ENCODE data around the gene SEMA3F. TPM values are rescaled to one million over a fixed set of nuclear protein-coding genes. Genes with fewer than 3 reads are reported as not detected.

SEMA3F gene
- total RNA-seq, 1 donor, result 3.5 TPM

DNA sequence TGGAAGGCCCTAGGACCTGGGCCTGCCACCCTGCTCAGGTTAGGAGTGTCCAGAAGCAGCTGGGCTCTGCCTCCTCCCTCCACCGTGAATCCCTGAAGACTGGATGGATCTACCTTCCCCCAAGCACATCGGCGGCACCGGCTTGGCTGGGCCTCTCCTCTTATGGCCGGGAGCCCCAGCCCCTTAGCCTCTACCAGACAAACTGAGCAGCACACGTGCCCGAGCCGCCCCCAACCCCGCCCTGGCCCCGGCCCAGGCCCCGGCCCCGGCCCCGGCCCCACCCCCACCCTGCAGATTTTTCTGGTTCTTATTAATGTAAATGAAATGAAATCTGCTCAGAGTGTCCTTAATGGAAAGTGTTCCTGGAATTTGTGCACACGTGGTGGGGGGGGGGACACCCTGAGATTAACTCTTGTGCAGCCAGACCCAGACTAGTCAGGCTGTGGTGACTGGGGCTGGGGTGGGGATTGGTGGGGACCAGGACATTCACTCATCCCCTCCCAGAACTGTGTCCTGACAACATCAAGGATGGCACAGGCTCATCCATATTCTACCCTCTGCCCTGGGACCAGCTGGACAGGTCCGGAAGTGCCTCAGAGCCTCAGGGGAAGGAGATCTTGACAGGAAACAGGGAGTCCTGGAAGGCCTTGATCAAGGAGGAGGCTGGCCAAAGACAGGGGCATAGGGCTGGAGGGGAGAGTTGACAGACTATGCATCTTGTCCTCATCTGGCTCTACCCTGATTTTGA is 30.9 kb upstream of the SEMA3F start:
- no peak for DNase-seq (ENCODE audit: low read depth)

GRCh38 chr3:50124800-50125178 is 30.3 kb upstream of the SEMA3F start:
- DNase-seq (ENCODE audit: low read depth), result no peak
- TF ChIP-seq, protein P1, sequence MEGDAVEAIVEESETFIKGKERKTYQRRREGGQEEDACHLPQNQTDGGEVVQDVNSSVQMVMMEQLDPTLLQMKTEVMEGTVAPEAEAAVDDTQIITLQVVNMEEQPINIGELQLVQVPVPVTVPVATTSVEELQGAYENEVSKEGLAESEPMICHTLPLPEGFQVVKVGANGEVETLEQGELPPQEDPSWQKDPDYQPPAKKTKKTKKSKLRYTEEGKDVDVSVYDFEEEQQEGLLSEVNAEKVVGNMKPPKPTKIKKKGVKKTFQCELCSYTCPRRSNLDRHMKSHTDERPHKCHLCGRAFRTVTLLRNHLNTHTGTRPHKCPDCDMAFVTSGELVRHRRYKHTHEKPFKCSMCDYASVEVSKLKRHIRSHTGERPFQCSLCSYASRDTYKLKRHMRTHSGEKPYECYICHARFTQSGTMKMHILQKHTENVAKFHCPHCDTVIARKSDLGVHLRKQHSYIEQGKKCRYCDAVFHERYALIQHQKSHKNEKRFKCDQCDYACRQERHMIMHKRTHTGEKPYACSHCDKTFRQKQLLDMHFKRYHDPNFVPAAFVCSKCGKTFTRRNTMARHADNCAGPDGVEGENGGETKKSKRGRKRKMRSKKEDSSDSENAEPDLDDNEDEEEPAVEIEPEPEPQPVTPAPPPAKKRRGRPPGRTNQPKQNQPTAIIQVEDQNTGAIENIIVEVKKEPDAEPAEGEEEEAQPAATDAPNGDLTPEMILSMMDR (IDR thresholded peaks at IDR 0.05; ENCODE audit: insufficient read depth, low read length), result no peak
- no peak overlapping the region for H3K4me3 ChIP-seq (ENCODE audit: low read depth, low read length)

More for the DNA sequence above, 30.9 kb upstream of the SEMA3F start:
- H3K4me3 ChIP-seq (ENCODE audit: low read depth, low read length), result no peak overlapping the region
- TF ChIP-seq, protein P1 (IDR thresholded peaks at IDR 0.05; ENCODE audit: insufficient read depth, low read length), result no peak

DNA sequence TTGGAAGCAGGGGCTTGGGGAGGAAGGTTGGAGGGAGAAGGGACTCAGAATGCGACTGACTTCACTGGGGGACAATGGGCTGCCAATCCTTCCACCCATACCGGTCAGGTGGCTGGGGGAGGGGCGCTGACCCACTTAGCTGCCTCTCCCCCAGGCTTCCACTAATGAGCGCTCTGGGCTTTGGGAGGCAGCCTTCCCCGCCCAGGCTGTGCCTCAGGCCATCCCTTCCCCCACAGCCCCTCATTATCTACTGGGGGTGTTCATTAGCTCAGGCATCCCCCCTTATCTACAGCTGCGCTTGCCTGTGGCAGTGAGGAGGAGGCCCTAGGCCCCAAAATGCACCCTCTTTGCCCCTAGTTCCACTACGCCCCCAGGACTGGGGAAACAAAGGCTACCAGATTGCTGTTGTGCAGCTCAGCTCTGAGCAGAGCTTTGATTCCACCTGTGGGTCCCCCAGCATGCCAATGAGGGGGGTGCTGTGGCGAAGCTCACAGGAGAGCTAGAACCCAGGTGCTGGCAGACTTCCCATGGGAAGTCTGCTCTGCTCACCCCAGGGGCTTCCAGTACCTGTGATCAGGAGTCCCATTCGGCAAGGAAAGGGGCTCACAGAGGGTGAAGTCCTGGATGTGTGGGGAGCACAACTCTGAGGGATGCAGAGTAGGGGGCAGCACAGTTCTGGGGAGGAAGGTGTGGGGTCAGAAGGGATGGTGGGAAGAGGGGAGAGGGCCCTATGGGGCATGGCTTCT is 29.4 kb upstream of the SEMA3F start:
- no peak overlapping the region for H3K4me3 ChIP-seq (ENCODE audit: low read depth, low read length)
- TF ChIP-seq, protein P1 (IDR thresholded peaks at IDR 0.05; ENCODE audit: insufficient read depth, low read length), result no peak
- no peak for DNase-seq (ENCODE audit: low read depth)

GRCh38 chr3:50126287-50127211 is 28.6 kb upstream of the SEMA3F start:
- TF ChIP-seq, protein P1 (IDR thresholded peaks at IDR 0.05; ENCODE audit: insufficient read depth, low read length), result no peak
- peak; percentile 25 for DNase-seq (ENCODE audit: low read depth)

DNA sequence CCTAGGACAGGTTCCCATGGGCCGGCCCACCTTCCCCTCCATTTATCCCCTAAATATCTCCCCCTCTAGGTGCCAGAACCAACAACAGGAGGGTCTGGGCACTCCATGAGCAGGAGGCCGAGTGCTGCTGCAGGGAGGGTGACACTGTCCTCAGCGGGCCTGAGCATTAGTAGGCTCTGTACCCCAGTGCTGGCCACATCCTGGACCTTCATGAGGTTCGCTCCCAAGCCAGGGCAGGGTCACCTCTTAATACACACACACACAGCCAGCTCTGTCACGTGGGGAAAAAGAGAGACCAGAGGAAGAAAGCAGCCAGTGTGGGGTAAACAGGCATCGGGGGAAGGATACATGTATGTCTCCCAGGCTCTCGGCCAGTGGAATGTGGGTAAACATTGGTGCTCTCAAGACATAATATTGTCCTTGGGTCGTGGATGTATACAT is 27.9 kb upstream of the SEMA3F start:
- TF ChIP-seq, protein P1 (IDR thresholded peaks at IDR 0.05; ENCODE audit: insufficient read depth, low read length), result no peak
- DNase-seq (ENCODE audit: low read depth), result no peak
- H3K4me3 ChIP-seq (ENCODE audit: low read depth, low read length), result no peak overlapping the region

More at GRCh38 chr3:50126287-50127211, 28.6 kb upstream of the SEMA3F start:
- H3K4me3 ChIP-seq (ENCODE audit: low read depth, low read length), result no peak overlapping the region

GRCh38 chr3:50128001-50128400 is 27.1 kb upstream of the SEMA3F start:
- TF ChIP-seq, protein P1 (IDR thresholded peaks at IDR 0.05; ENCODE audit: insufficient read depth, low read length), result no peak
- no peak for DNase-seq (ENCODE audit: low read depth)
- no peak overlapping the region for H3K4me3 ChIP-seq (ENCODE audit: low read depth, low read length)
